Stimulated activated CD8-positive, alpha-beta memory T cell treated with anti-CD3 and anti-CD28 coated beads, Interleukin-4, amount 100 ng/mL, for 48 hours (primary cell): ENCODE results near the gene RNLS.
"Not testable (repeated sequence)": the region's sequence is repeated elsewhere in the genome, so short reads cannot be mapped to it uniquely, and the experiment has no call there.

Experiments
- DNase-seq: peaks from one replicate; pipeline ENCODE4 v3.0.0-alpha.2; 2020

RNLS gene

DNA sequence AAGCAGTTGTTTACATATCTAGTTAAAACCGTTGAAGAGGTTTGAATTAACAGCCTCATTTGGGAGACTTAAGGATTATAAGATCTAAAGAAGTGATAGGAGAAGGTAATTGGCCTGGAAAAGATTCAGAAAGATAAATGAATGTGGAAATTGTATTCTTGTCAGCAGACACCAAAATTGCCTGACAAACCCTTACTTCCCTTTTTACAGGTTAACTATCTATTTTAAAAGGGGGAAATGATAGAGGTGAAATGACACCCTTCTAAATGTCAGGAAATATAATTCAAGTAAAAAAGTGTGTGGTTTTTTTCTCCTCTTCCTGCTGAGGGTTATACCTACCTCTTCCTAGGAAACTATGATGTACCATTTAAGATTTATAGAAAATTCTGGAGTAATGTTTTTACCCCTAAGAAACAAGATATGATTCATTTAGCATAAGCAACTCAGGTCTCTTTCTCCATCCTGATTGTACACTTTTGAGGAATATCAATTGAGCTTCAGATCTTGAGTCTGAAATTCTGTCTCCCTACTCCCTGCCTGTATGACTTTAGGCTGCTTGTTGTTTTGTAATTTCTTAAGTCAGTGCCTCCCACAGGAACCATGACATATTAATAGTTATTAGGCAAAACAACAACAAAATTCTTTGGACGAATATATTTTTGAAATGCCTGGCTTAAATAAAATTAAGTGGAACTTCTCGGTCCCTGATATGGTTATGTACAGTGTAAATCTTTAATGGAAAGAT is 250.4 kb downstream of the RNLS start:
- DNase-seq: no peak

GRCh38 chr10:88330174-88330573 is 252.9 kb downstream of the RNLS start:
- DNase-seq: no peak

DNA sequence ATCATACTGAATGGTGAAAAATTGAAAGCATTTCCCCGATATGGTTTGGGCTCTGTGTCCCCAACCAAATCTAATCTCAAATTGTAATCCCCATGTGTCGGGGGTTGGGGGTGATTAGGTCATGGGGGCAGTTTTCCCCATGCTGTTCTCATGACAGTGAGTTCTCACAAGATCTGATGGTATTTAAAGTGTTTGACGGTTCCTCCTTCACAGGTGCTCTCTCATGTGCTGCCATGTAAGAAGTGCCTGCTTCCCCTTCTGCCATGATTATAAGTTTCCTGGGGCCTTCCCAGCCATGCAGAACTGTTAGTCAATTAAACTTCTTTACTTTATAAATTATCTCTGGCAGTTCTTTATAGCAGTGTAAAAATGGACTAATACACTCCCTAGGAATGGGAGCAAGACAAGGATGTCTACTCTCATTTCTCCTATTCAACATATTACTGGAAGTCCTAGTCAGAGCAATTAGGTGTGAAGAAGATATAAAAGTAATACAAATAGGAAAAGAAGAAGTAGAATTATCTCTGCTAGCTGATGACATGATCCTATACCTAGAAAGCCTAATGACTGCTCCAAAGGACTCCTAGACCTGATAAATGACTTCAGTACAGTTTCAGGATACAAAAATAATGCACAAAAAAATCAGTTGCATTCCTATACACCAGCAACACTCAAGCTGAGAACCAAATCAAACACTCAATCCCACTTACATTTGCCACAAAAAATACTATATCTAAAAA is 260.6 kb downstream of the RNLS start:
- DNase-seq: no peak

DNA sequence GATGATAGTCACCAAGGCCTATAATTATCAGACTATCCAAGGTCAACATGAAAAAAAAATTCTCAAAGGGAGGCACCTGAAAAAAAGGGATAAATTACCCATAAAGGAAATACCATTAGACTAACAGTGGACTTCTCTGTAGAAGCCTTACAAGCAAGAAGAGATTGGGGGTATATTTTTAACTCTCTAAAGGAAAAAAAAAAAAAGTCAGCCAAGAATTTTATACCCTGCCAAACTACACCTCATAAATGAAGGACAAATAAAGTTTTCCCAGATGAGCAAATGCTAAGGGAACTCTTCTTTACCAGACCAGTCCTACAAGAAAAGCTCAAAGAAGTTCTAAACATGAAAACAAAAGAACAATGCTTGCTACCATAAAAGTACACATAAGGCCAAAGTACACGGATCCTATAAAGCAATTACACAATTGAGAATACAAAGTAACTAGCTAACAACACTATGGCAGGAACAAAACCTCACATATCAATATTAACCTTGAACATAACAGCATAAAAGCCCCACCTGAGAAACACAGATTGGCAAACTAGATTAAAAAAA is 263.1 kb downstream of the RNLS start:
- DNase-seq: no peak

DNA sequence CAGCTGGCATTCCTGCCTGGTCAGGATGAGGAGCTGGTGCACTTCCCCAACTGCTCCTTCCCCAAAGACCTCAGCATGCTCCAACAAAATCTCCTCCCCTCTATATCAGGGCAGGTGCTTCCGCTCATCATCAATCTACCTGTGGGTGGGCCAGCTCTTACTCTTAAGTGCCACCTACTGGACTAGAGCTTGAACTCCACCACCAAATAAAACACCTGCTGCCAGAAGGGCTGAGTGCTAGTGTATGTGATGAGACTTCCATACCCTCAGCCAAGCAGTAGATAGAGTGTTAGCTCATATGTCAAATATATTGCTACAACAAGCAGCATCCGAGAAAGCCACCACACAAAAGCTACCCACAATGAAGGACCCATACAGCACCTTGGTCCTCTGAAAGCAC is 264.3 kb downstream of the RNLS start:
- DNase-seq: no peak

DNA sequence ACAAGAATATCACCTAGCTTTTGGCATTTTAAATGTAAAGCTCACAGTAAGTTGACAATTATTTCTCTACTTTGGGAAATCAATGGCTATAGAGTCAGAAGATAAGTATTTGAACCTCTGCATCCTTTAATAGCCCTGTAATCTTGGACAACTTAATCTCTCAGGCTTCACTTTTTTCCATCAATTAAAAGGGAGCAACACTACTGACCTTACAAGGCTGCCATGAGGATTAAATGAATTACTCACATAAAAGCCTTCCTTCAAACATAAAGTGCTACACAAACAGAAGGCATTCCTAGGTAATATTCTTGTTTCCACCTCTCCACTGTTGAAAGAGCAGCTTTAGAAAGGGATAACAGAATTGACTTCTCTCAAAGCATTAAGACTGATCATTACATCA is 266.0 kb downstream of the RNLS start:
- DNase-seq: no peak

- no peak for DNase-seq
Measured at GRCh38 chr10:88316292-88316861, 266.7 kb downstream of the RNLS start.

- DNase-seq: no peak
Measured at GRCh38 chr10:88315755-88316154, 267.4 kb downstream of the RNLS start.

GRCh38 chr10:88314362-88314761 is 268.8 kb downstream of the RNLS start:
- DNase-seq: no peak

- DNase-seq: no peak
Measured at GRCh38 chr10:88313878-88314277, 269.2 kb downstream of the RNLS start.

- no peak for DNase-seq
Measured at GRCh38 chr10:88312855-88313254, 270.3 kb downstream of the RNLS start.

DNA sequence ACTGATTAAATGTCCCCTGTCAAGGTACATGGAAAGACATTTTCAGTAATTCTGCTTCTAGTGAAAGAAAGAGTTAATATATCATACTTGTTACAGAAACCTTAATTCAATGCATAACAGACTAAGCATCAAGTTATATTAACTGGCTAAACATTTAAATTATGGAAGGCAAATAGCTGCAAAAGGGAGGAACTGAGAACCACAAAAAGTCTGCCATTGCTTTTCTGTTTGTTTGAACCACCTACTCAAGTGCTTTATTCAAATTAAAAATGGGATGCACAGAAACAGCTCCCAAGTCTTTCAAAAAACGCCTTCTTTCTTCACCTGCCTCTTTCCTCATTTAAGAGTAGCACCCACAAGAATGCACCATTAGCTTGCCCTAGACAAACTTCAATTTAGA is 271.9 kb downstream of the RNLS start:
- no peak for DNase-seq

GRCh38 chr10:88309365-88309764 is 273.8 kb downstream of the RNLS start:
- DNase-seq: no peak

DNA sequence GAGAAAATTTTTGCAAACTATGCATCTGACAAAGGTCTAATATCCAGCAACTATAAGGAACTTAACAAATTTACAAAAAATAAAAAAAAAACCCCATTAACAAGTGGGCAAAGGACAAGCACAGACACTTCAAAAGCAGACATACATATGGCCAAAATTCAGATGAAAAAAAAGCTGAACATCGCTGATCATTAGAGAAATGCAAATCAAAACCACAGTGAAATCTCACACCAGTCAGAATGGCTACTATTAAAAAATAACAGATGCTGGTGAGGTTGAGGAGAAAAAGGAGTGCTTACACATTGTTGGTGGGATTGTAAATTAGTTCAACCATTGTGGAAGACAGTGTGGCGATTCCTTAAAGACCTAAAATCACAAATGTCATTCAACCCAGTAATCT is 274.8 kb downstream of the RNLS start:
- DNase-seq: not testable (repeated sequence)

DNA sequence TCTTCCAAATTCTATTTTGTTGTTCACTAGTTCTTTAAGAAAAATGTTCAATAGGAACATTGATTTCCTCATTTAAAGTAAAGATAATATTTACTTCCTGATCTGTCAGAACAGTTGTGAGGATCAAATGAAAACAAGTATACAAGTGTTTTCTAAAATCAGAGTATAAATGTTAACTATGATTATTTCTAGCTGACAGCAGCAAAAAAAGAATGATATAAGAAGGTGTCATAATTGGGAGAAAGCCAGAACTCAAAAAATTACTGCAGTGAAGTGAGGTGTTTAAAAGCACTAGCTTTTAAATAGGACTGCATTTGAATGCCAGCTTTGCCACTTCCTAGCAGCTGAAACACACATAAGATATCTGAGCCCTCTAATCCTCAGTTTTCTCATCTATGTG is 283.3 kb downstream of the RNLS start:
- no peak for DNase-seq

GRCh38 chr10:88297103-88297502 is 286.0 kb downstream of the RNLS start:
- DNase-seq: no peak

DNA sequence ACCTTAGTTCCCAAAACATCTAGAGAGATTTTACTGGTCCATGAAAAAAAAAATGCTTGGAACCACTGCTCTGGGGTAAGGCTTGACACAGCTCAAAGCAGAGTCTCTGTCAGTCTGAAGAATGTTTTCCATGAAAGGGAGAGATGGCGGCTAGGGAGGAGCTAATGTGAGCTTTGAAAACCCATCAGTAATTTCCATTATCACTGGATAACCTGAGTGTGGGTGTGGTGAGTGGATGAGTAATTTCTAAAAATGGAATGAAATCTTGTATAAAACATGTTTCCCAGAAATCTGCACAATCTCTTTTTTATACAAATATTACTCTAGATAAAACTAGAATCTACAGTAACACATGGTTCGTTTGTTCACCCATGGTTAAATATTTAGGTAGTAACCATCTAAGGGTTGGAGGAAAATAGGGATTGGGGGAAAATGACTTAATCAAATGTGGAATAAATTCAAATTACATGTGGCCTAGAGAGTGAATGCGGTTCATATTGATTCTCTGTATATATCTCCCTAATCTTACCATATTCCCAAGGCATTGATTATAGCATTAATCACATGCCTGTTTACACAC is 289.4 kb downstream of the RNLS start:
- no peak for DNase-seq

DNA sequence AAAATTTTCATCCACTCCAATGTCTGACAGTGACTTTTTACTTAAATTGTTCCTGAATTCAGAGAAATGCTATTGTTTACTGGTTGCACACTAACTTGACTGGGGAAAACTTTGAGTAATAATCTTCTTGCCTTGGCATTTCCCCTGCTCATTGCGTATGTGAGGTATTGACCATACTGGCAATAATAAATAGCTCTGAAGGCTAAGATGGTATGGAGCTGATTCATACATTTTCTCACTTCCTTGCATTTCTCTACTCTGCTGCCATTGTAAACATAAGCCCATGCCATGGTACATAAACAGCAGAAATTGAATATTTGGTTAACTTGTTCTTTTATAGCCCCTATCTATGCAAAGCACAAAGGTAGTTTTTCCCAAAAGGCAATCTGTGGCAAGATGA is 290.0 kb downstream of the RNLS start:
- no peak for DNase-seq

- no peak for DNase-seq
Measured at GRCh38 chr10:88292185-88292514, 291.0 kb downstream of the RNLS start.

DNA sequence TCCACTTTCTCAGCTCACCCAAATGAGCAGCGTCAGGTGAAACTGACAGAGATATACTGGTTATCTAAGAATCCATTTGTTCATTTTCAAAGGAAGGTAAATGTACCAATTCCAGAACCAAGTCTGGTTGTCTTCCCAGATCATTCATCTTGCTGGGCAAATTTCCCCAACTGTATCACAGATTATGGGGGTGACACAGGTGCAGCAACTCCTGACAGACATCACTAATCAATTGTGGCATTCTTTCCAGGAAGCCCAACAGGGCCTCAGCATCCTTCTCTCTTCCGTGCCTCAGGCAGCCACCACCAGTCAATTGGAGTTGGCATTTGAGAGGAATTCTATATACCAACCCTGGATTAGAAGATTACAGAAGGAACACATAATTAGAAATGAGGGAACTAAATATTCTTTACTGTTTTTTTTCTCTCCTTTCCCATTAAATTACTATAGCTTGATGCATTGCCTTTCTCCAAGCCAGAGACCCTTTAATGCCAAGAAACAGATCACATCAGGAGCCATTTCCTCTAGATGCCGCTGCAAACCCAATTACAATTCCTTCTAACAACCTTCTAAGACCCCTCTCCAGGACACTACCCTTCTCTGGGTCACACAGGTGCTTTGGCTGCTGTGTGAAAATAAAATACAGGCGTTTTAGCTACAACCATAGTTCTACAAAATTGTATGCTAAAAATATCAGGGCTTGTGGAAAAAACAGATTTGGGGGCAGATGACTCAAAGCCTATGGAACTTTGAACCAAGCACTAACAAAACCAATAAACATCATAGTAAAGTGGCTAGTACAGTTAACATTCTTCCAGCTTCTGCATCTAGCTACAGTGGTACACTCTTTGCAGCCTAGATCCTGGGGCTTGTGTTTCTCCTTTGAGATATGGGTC is 291.6 kb downstream of the RNLS start:
- DNase-seq: no peak

- no peak for DNase-seq
Measured at GRCh38 chr10:88289342-88289741, 293.8 kb downstream of the RNLS start.

- no peak for DNase-seq
Measured at GRCh38 chr10:88288320-88289059, 294.6 kb downstream of the RNLS start.
